HCT116 (cell line): Measurements from ENCODE around the gene ZNF384. TPM values are rescaled to one million over a fixed set of nuclear protein-coding genes. Genes with fewer than 3 reads are reported as not detected.
A peak's percentile ranks its signal among the peaks of the same experiment; 100 is the strongest.

Source experiments
- ATAC-seq: fragments of 200-7000 bp; cut with Tn5 transposase; 2 replicates; pipeline ENCODE4 v1.9.1; 2020; ENCODE audit warnings: mild to moderate bottlenecking, moderate library complexity
- BruUV-seq: library from RNA; stranded (reverse); fragments of 400-500 nt; replicated peaks from 2 replicates; lab custom pipeline; 2021; lab: Mats Ljungman, UMichigan
- CTCF ChIA-PET: fragments of 300-600 bp; sonication (Branson Sonifier 250); formaldehyde crosslinking; loops from one replicate; lab custom pipeline; 2021; ENCODE audit warnings: antibody characterized with exemption; lab: Charles Lee
- POLR2A ChIA-PET: fragments of 300-600, 350-600 bp; sonication (Branson Sonifier 250); formaldehyde crosslinking; loops from one replicate; lab custom pipeline; 2021; ENCODE audit warnings: antibody characterized with exemption; lab: Charles Lee
- RAD21 ChIA-PET, 2 experiments: fragments of 300-600 bp; sonication (Branson Sonifier 250); formaldehyde crosslinking; loops; one replicate each; lab custom pipeline; 2023; ENCODE audit warnings: low total read pairs in 2 of 2; ENCODE audit not compliant: uncharacterized antibody in 2 of 2, unreplicated experiment in 2 of 2, low non-redundant PET in 1 of 2; lab: Charles Lee
- DNase-seq: peaks from one replicate; pipeline ENCODE4 v3.0.0-alpha.2; 2010; ENCODE audit warnings: low read depth, low spot score
- H2AFZ ChIP-seq: fragments of 200-600 bp; shearing (Covaris generic), sonication (generic); 2 replicates; pipeline ENCODE4 v1.6.1; 2017; ENCODE audit warnings: low read depth, mixed run types, mixed read lengths, antibody characterized with exemption, low read length; ENCODE audit not compliant: poor library complexity, severe bottlenecking
- H3K27ac ChIP-seq: 2 replicates; pipeline ENCODE4 v1.5.1; 2012; ENCODE audit warnings: low read depth, low read length
- H3K27me3 ChIP-seq: fragments of 200-600 bp; sonication (generic); 2 replicates; pipeline ENCODE4 v1.6.1; 2016; ENCODE audit warnings: mixed run types, low read length, mixed read lengths; ENCODE audit not compliant: insufficient read depth
- H3K36me3 ChIP-seq, 2 experiments: fragments of 200-500 bp in 1 of 2; fragments of 200-600 bp in 1 of 2; sonication (Bioruptor generic) in 1 of 2; sonication (generic) in 1 of 2; 2 replicates each; pipeline versions ENCODE4 v1.5.1 to v1.6.1; 2014 to 2016; ENCODE audit warnings: low read length in 2 of 2, inconsistent platforms in 1 of 2, mixed read lengths in 1 of 2, mixed run types in 1 of 2; ENCODE audit not compliant: insufficient read depth in 2 of 2, control insufficient read depth in 1 of 2
- H3K4me1 ChIP-seq, 2 experiments: fragments of 200-600 bp in 1 of 2; sonication (generic) in 1 of 2; 2 replicates each; pipeline versions ENCODE4 v1.5.1 to v1.6.1; 2012 to 2017; ENCODE audit warnings: low read length in 2 of 2, inconsistent platforms in 1 of 2, mild to moderate bottlenecking in 1 of 2, mixed read lengths in 1 of 2, mixed run types in 1 of 2, moderate library complexity in 1 of 2; ENCODE audit not compliant: insufficient read depth in 2 of 2, control insufficient read depth in 1 of 2
- H3K4me2 ChIP-seq: fragments of 200-600 bp; sonication (generic); 2 replicates; pipeline ENCODE4 v1.6.1; 2017; ENCODE audit warnings: mixed run types, low read length, mixed read lengths
- H3K4me3 ChIP-seq, 2 experiments: fragments of 200-600 bp in 1 of 2; sonication (generic) in 1 of 2; replicated peaks in 1 of 2; 2 replicates each; pipeline ENCODE4 v1.5.1; 2011 to 2016; ENCODE audit warnings: low read length in 2 of 2, control low read depth in 1 of 2, low read depth in 1 of 2, mild to moderate bottlenecking in 1 of 2, mixed read lengths in 1 of 2, mixed run types in 1 of 2
- H3K79me2 ChIP-seq: fragments of 200-600 bp; sonication (generic); 2 replicates; pipeline ENCODE4 v1.6.1; 2017; ENCODE audit warnings: mild to moderate bottlenecking, mixed run types, low read length, moderate library complexity, mixed read lengths; ENCODE audit not compliant: insufficient read depth
- H3K9ac ChIP-seq: fragments of 200-600 bp; sonication (generic); 2 replicates; pipeline ENCODE4 v1.6.1; 2016; ENCODE audit warnings: low read length, mixed read lengths
- H3K9me2 ChIP-seq: fragments of 200-600 bp; sonication (generic), shearing (Covaris generic); 2 replicates; pipeline ENCODE4 v1.6.1; 2017; ENCODE audit warnings: mixed run types, mild to moderate bottlenecking, moderate library complexity; ENCODE audit not compliant: insufficient read depth
- H3K9me3 ChIP-seq, 2 experiments: fragments of 200-500 bp in 1 of 2; fragments of 200-600 bp in 1 of 2; sonication (Bioruptor generic) in 1 of 2; sonication (generic) in 1 of 2; 2 replicates each; pipeline ENCODE4 v1.6.1; 2014 to 2017; ENCODE audit warnings: low read length in 2 of 2, mixed read lengths in 2 of 2, inconsistent platforms in 1 of 2, low read depth in 1 of 2, mild to moderate bottlenecking in 1 of 2, mixed run types in 1 of 2, moderate library complexity in 1 of 2; ENCODE audit not compliant: control insufficient read depth in 1 of 2, insufficient read depth in 1 of 2
- H4K20me1 ChIP-seq: fragments of 200-600 bp; sonication (generic), shearing (Covaris generic); 2 replicates; pipeline ENCODE4 v1.6.1; 2017; ENCODE audit warnings: mixed run types, mild to moderate bottlenecking, moderate library complexity; ENCODE audit not compliant: insufficient read depth
- CEBPB ChIP-seq: IDR thresholded peaks from 2 replicates; pipeline ENCODE4 v1.6.1; 2012; ENCODE audit warnings: low read depth
- EGR1 ChIP-seq: IDR thresholded peaks from 2 replicates; pipeline ENCODE4 v1.6.1; 2012; ENCODE audit warnings: low read depth
- ELF1 ChIP-seq: IDR thresholded peaks from 2 replicates; pipeline ENCODE4 v1.6.1; 2012; ENCODE audit warnings: low read depth, borderline replicate concordance
- EZH2 ChIP-seq: fragments of 200-600 bp; sonication (generic); IDR thresholded peaks from 2 replicates; pipeline ENCODE4 v1.6.1; 2017; ENCODE audit warnings: antibody characterized with exemption, mixed run types
- EZH2phosphoT487 ChIP-seq: fragments of 200-600 bp; IDR thresholded peaks from 2 replicates; pipeline ENCODE4 v1.6.1; 2018; ENCODE audit warnings: antibody characterized with exemption, borderline replicate concordance
- FOSL1 ChIP-seq: IDR thresholded peaks from 2 replicates; pipeline ENCODE4 v1.6.1; 2012; ENCODE audit warnings: low read depth
- JUND ChIP-seq: IDR thresholded peaks from 2 replicates; pipeline ENCODE4 v1.6.1; 2012
- POLR2A ChIP-seq: IDR thresholded peaks from 2 replicates; pipeline ENCODE4 v1.7.0; 2011; ENCODE audit warnings: borderline replicate concordance; ENCODE audit not compliant: insufficient read depth, insufficient read length; ENCODE audit errors: extremely low read depth
- POLR2AphosphoS5 ChIP-seq: IDR thresholded peaks from 2 replicates; pipeline ENCODE4 v1.6.1; 2011; ENCODE audit warnings: mild to moderate bottlenecking, low read depth, low read length, moderate library complexity
- RAD21 ChIP-seq: IDR thresholded peaks from 2 replicates; pipeline ENCODE4 v1.6.1; 2012; ENCODE audit warnings: low read depth, mild to moderate bottlenecking
- SIN3A ChIP-seq: IDR thresholded peaks from 2 replicates; pipeline ENCODE4 v1.6.1; 2012; ENCODE audit warnings: low read depth
- SP1 ChIP-seq: IDR thresholded peaks from 2 replicates; pipeline ENCODE4 v1.6.1; 2012; ENCODE audit warnings: low read depth
- TCF7L2 ChIP-seq: IDR thresholded peaks from 2 replicates; pipeline ENCODE4 v1.7.0; 2011; ENCODE audit warnings: borderline replicate concordance, inconsistent platforms; ENCODE audit not compliant: insufficient read depth, insufficient read length; ENCODE audit errors: extremely low read depth
- YY1 ChIP-seq: IDR thresholded peaks from 2 replicates; pipeline ENCODE4 v1.6.1; 2011; ENCODE audit warnings: low read length, low read depth, moderate library complexity, mild to moderate bottlenecking; ENCODE audit not compliant: insufficient replicate concordance; ENCODE audit errors: extremely low read depth
- ZFX ChIP-seq: fragments of 450-650 bp; IDR thresholded peaks from 2 replicates; pipeline ENCODE4 v1.6.1; 2017
- intact Hi-C: fragments of 100-400 bp; cut with micrococcal nuclease; formaldehyde crosslinking; loops from 2 replicates; pipeline ENCODE4 v1.10.0; 2022
- total RNA-seq: library from RNA; stranded (reverse); gene quantifications from one replicate; pipeline ENCODE4 v1.2.1, GENCODE V29; 2021; ENCODE audit not compliant: unreplicated experiment
- TF ChIP-seq, protein P1 (sequence below), 3 experiments: fragments of 200-600 bp in 1 of 3; sonication (generic) in 1 of 3; IDR thresholded peaks in 2 of 3; conservative IDR thresholded peaks in 1 of 3; 2 replicates each; pipeline ENCODE4 v1.5.1; 2012 to 2017; ENCODE audit warnings: low read depth in 2 of 3, low read length in 2 of 3, antibody characterized with exemption in 1 of 3, borderline replicate concordance in 1 of 3, control low read depth in 1 of 3, mild to moderate bottlenecking in 1 of 3, mixed read lengths in 1 of 3, mixed run types in 1 of 3, moderate library complexity in 1 of 3; ENCODE audit not compliant: insufficient read depth in 1 of 3
- TF ChIP-seq, protein P2 (sequence below): IDR thresholded peaks from 2 replicates; pipeline ENCODE4 v1.6.1; 2012; ENCODE audit warnings: low read depth
- TF ChIP-seq, protein P3 (sequence below): IDR thresholded peaks from 2 replicates; pipeline ENCODE4 v1.6.1; 2012

The ZNF384 gene
- total RNA-seq, 1 experiment from 2014 or later: 73.4 TPM

DNA sequence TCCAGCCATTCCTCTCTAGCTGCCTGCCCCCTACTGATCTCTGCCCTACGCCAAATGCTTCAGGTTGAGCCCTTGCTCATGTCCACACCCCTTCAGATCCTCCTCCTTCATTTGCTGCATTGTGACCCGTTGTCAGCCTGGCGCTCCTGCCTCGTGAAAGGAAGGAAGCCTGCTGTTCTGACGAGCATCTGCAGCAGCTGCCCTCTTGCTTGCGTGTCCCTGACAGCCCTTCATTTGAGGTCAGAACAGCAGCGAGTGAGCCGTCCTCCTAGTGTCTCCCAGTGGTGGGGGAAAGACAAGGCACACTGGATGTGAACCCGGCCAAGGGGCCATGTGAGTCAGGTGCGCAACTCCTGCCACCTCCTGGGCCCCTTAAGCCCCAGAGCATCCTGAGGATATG is 14.5 kb upstream of the ZNF384 start:
- no TSS peak for BruUV-seq
- intact Hi-C loops: no loop called here
- no peaks in the 10 kb centered on the region for H4K20me1 ChIP-seq
- ATAC-seq: peak; percentile 50
- H3K9me2 ChIP-seq: no peaks in the 10 kb centered on the region
- no peak overlapping the region for H3K9ac ChIP-seq
- no peak overlapping the region for H3K4me3 ChIP-seq
- no peak overlapping the region for H2AFZ ChIP-seq
- H3K4me1 ChIP-seq: peaks cover 0 to 9% of the 10 kb centered on the region in 2 experiments; a peak in 2 of 4 replicates
- ChIA-PET POLR2A (no interaction called here), RAD21 (no interaction called here), CTCF (no interaction called here)
- no peak for DNase-seq
- H3K27ac ChIP-seq: no peak overlapping the region
- H3K36me3 ChIP-seq: no peaks in the 10 kb centered on the region
- TF ChIP-seq JUND (no peak), ELF1 (no peak), POLR2A (no peak), RAD21 (no peak), EZH2 (no peak), YY1 (no peak), SP1 (no peak), EGR1 (no peak), TCF7L2 (no peak), SIN3A (no peak), CEBPB (no peak), POLR2AphosphoS5 (no peak), FOSL1 (no peak), EZH2phosphoT487 (no peak), ZFX (no peak)
- TF ChIP-seq, protein P1, sequence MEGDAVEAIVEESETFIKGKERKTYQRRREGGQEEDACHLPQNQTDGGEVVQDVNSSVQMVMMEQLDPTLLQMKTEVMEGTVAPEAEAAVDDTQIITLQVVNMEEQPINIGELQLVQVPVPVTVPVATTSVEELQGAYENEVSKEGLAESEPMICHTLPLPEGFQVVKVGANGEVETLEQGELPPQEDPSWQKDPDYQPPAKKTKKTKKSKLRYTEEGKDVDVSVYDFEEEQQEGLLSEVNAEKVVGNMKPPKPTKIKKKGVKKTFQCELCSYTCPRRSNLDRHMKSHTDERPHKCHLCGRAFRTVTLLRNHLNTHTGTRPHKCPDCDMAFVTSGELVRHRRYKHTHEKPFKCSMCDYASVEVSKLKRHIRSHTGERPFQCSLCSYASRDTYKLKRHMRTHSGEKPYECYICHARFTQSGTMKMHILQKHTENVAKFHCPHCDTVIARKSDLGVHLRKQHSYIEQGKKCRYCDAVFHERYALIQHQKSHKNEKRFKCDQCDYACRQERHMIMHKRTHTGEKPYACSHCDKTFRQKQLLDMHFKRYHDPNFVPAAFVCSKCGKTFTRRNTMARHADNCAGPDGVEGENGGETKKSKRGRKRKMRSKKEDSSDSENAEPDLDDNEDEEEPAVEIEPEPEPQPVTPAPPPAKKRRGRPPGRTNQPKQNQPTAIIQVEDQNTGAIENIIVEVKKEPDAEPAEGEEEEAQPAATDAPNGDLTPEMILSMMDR (IDR thresholded peaks at IDR 0.05 in 2 of 3, conservative IDR thresholded peaks at IDR 0.05 in 1 of 3; ENCODE audit: borderline replicate concordance in 1 of 3, insufficient read depth in 1 of 3, low read depth in 2 of 3, low read length in 2 of 3): no peak
- TF ChIP-seq, protein P2, sequence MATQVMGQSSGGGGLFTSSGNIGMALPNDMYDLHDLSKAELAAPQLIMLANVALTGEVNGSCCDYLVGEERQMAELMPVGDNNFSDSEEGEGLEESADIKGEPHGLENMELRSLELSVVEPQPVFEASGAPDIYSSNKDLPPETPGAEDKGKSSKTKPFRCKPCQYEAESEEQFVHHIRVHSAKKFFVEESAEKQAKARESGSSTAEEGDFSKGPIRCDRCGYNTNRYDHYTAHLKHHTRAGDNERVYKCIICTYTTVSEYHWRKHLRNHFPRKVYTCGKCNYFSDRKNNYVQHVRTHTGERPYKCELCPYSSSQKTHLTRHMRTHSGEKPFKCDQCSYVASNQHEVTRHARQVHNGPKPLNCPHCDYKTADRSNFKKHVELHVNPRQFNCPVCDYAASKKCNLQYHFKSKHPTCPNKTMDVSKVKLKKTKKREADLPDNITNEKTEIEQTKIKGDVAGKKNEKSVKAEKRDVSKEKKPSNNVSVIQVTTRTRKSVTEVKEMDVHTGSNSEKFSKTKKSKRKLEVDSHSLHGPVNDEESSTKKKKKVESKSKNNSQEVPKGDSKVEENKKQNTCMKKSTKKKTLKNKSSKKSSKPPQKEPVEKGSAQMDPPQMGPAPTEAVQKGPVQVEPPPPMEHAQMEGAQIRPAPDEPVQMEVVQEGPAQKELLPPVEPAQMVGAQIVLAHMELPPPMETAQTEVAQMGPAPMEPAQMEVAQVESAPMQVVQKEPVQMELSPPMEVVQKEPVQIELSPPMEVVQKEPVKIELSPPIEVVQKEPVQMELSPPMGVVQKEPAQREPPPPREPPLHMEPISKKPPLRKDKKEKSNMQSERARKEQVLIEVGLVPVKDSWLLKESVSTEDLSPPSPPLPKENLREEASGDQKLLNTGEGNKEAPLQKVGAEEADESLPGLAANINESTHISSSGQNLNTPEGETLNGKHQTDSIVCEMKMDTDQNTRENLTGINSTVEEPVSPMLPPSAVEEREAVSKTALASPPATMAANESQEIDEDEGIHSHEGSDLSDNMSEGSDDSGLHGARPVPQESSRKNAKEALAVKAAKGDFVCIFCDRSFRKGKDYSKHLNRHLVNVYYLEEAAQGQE: no peak
- TF ChIP-seq, protein P3, sequence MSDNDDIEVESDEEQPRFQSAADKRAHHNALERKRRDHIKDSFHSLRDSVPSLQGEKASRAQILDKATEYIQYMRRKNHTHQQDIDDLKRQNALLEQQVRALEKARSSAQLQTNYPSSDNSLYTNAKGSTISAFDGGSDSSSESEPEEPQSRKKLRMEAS: no peak
- H3K9me3 ChIP-seq: no peaks in the 10 kb centered on the region
- H3K4me2 ChIP-seq: no peak overlapping the region
- H3K27me3 ChIP-seq: no peaks in the 10 kb centered on the region
- H3K79me2 ChIP-seq: no peaks in the 10 kb centered on the region
